Caco-2 (cell line): ENCODE measurements around the gene STRN. TPM values are rescaled to one million over a fixed set of nuclear protein-coding genes. Genes with fewer than 3 reads are reported as not detected.

Experiments
- BruUV-seq: library from RNA; stranded (reverse); fragments of 400-500 nt; replicated peaks from 2 replicates; lab custom pipeline; 2021; lab: Mats Ljungman, UMichigan
- CTCF ChIA-PET: fragments of 300-600 bp; sonication (Branson Sonifier 250); formaldehyde crosslinking; loops from one replicate; lab custom pipeline; 2022; ENCODE audit warnings: antibody characterized with exemption; lab: Charles Lee
- POLR2A ChIA-PET: fragments of 300-600 bp; sonication (Branson Sonifier 250); formaldehyde crosslinking; loops from one replicate; lab custom pipeline; 2022; ENCODE audit warnings: antibody characterized with exemption; lab: Charles Lee
- DNase-seq, 2 experiments: peaks; one replicate each; pipeline versions ENCODE4 v3.0.0 to v3.0.0-alpha.2; 2020 to 2022
- H3K27me3 ChIP-seq: replicated peaks from 2 replicates; pipeline ENCODE4 v1.6.0; 2011; ENCODE audit warnings: low read length; ENCODE audit not compliant: control insufficient read depth, insufficient read depth
- H3K36me3 ChIP-seq: 2 replicates; pipeline ENCODE4 v1.5.1; 2011; ENCODE audit warnings: low read length; ENCODE audit not compliant: control insufficient read depth, insufficient read depth
- H3K4me1 ChIP-seq: fragments of 250-450 bp; sonication (Bioruptor Pico); 2 replicates; pipeline ENCODE4 v1.5.1; 2020; ENCODE audit warnings: mild to moderate bottlenecking
- H3K4me3 ChIP-seq: 2 replicates; pipeline ENCODE4 v1.5.1; 2011; ENCODE audit warnings: low read depth, mild to moderate bottlenecking, control low read depth, low read length
- H3K9me3 ChIP-seq: fragments of 250-450 bp; sonication (Bioruptor Pico); 2 replicates; pipeline ENCODE4 v1.5.1; 2020; ENCODE audit warnings: mild to moderate bottlenecking, moderate library complexity
- H3K27ac Mint-ChIP-seq: one replicate; pipeline ENCODE4 v1.8.0; 2022; ENCODE audit warnings: mixed read lengths; ENCODE audit not compliant: unreplicated experiment
- H3K27me3 Mint-ChIP-seq: one replicate; pipeline ENCODE4 v1.8.0; 2022; ENCODE audit warnings: mixed read lengths; ENCODE audit not compliant: insufficient read depth, unreplicated experiment
- H3K36me3 Mint-ChIP-seq: one replicate; pipeline ENCODE4 v1.8.0; 2022; ENCODE audit warnings: mild to moderate bottlenecking, mixed read lengths; ENCODE audit not compliant: insufficient read depth, unreplicated experiment
- H3K4me1 Mint-ChIP-seq: one replicate; pipeline ENCODE4 v1.8.0; 2022; ENCODE audit warnings: low read depth, mixed read lengths; ENCODE audit not compliant: unreplicated experiment
- H3K4me3 Mint-ChIP-seq: one replicate; pipeline ENCODE4 v1.8.0; 2022; ENCODE audit warnings: mild to moderate bottlenecking, moderate library complexity, mixed read lengths; ENCODE audit not compliant: unreplicated experiment
- H3K9me3 Mint-ChIP-seq: one replicate; pipeline ENCODE4 v1.8.0; 2022; ENCODE audit warnings: mixed read lengths; ENCODE audit not compliant: unreplicated experiment
- CTCF ChIP-seq, 2 experiments: fragments of 200-600 bp in 1 of 2; IDR thresholded peaks; 1 replicate in 1 of 2; 2 replicates in 1 of 2; pipeline versions ENCODE4 v1.5.1 to v1.8.0; 2011 to 2022; ENCODE audit warnings: antibody characterized with exemption in 1 of 2, control low read depth in 1 of 2, inconsistent platforms in 1 of 2, low read depth in 1 of 2, low read length in 1 of 2, mild to moderate bottlenecking in 1 of 2, moderate library complexity in 1 of 2; ENCODE audit not compliant: insufficient read depth in 1 of 2, severe bottlenecking in 1 of 2, unreplicated experiment in 1 of 2
- intact Hi-C: fragments of 100-400 bp; cut with micrococcal nuclease; formaldehyde crosslinking; loops from one replicate; pipeline ENCODE4 v1.10.0; 2022; ENCODE audit not compliant: unreplicated experiment
- total RNA-seq: library from RNA; stranded (reverse); gene quantifications from 2 replicates; pipeline ENCODE4 v1.2.3, GENCODE V29; 2022

STRN gene
- total RNA-seq, 1 experiment from 2014 or later: 36.8 TPM

- Histone ChIP-seq H3K9me3 (peaks cover 9% of the 10 kb centered on the region), H3K4me1 (no peaks in the 10 kb centered on the region), H3K4me3 (no peak overlapping the region), H3K27me3 (no peaks in the 10 kb centered on the region), H3K36me3 (no peaks in the 10 kb centered on the region)
- no peak for TF ChIP-seq CTCF (IDR thresholded peaks at IDR 0.05; ENCODE audit: insufficient read depth in 1 of 2, low read depth in 1 of 2, low read length in 1 of 2, severe bottlenecking in 1 of 2, unreplicated experiment in 1 of 2)
- ChIA-PET POLR2A (no interaction called here), CTCF (no interaction called here)
- Mint-ChIP-seq H3K4me3 (no peak overlapping the region), H3K4me1 (no peaks in the 10 kb centered on the region), H3K36me3 (no peaks in the 10 kb centered on the region), H3K27me3 (no peaks in the 10 kb centered on the region), H3K27ac (no peak overlapping the region), H3K9me3 (no peaks in the 10 kb centered on the region)
- no TSS peak for BruUV-seq
- no peak for DNase-seq
- intact Hi-C loops: no loop called here
These were observed 159.0 kb downstream of the STRN start for GRCh38 chr2:36807223-36807886.

- Mint-ChIP-seq H3K27ac (no peak overlapping the region), H3K4me1 (no peaks in the 10 kb centered on the region), H3K27me3 (peaks cover 4% of the 10 kb centered on the region), H3K4me3 (no peak overlapping the region), H3K9me3 (no peaks in the 10 kb centered on the region), H3K36me3 (no peaks in the 10 kb centered on the region)
- DNase-seq: no peak
- no peaks in the 10 kb centered on the region for H3K27me3 ChIP-seq
- intact Hi-C loops: no loop called here
- ChIA-PET POLR2A (no interaction called here), CTCF (interaction anchor here (0.6 kb wide), 1 partner anchor 234 kb away, joined by 4 read pairs; no protein-coding TSS in a partner anchor)
- BruUV-seq: no TSS peak
- TF ChIP-seq CTCF (IDR thresholded peaks at IDR 0.05; ENCODE audit: insufficient read depth in 1 of 2, low read depth in 1 of 2, low read length in 1 of 2, severe bottlenecking in 1 of 2, unreplicated experiment in 1 of 2): no peak
- H3K4me3 ChIP-seq: no peak overlapping the region
- peaks cover 9% of the 10 kb centered on the region for H3K9me3 ChIP-seq
- no peaks in the 10 kb centered on the region for H3K4me1 ChIP-seq
- H3K36me3 ChIP-seq: no peaks in the 10 kb centered on the region
These were observed 160.6 kb downstream of the STRN start for GRCh38 chr2:36805635-36806224.

GRCh38 chr2:36802952-36803351, 163.4 kb downstream of the STRN start:
- intact Hi-C loops: no loop called here
- POLR2A ChIA-PET: no interaction called here

More at GRCh38 chr2:36802952-36803351, 163.4 kb downstream of the STRN start:
- no peaks in the 10 kb centered on the region for H3K4me1 ChIP-seq
- no peaks in the 10 kb centered on the region for H3K4me1 Mint-ChIP-seq
- no peak overlapping the region for H3K4me3 ChIP-seq
- H3K36me3 ChIP-seq: no peaks in the 10 kb centered on the region
- no peak for TF ChIP-seq CTCF (IDR thresholded peaks at IDR 0.05; ENCODE audit: insufficient read depth in 1 of 2, low read depth in 1 of 2, low read length in 1 of 2, severe bottlenecking in 1 of 2, unreplicated experiment in 1 of 2)
- peaks cover 8% of the 10 kb centered on the region for H3K27me3 Mint-ChIP-seq
- H3K27me3 ChIP-seq: no peaks in the 10 kb centered on the region
- H3K36me3 Mint-ChIP-seq: no peaks in the 10 kb centered on the region
- no peak overlapping the region for H3K4me3 Mint-ChIP-seq
- H3K9me3 ChIP-seq: peaks cover 9% of the 10 kb centered on the region
- no peaks in the 10 kb centered on the region for H3K9me3 Mint-ChIP-seq
- CTCF ChIA-PET: no interaction called here
- DNase-seq: no peak
- no TSS peak for BruUV-seq
- no peak overlapping the region for H3K27ac Mint-ChIP-seq
